Left lung (tissue), 10 donors: ENCODE data around the gene MTHFSD. TPM values are rescaled to one million over a fixed set of nuclear protein-coding genes. Genes with fewer than 3 reads are reported as not detected.

ENCODE experiments used
- ATAC-seq: fragments of 200-7000 bp; cut with Tn5 transposase; one replicate; pipeline ENCODE4 v1.9.1; 2020; ENCODE audit warnings: moderate library complexity
- DNase-seq, 4 donors: peaks; one replicate each; pipeline ENCODE4 v3.0.0-alpha.2; 2013 to 2020
- H3K27ac ChIP-seq, 2 donors: fragments of 200-600 bp; sonication (generic) in 1 of 2; one replicate each; pipeline versions ENCODE4 v1.5.0 to v1.8.0; 2020 to 2021
- H3K27me3 ChIP-seq, 2 donors: fragments of 200-600 bp; sonication (generic) in 1 of 2; one replicate each; pipeline versions ENCODE4 v1.5.0 to v1.8.0; 2020 to 2021
- H3K36me3 ChIP-seq, 2 donors: fragments of 200-600 bp; sonication (generic) in 1 of 2; one replicate each; pipeline versions ENCODE4 v1.5.0 to v1.8.0; 2020 to 2021
- H3K4me1 ChIP-seq, 2 donors: fragments of 200-600 bp; one replicate each; pipeline ENCODE4 v1.8.0; 2021
- H3K4me3 ChIP-seq, 2 donors: fragments of 200-600 bp; sonication (generic) in 1 of 2; one replicate each; pipeline versions ENCODE4 v1.5.0 to v1.8.0; 2020 to 2021; ENCODE audit warnings: mild to moderate bottlenecking in 1 of 2
- H3K9me3 ChIP-seq, 2 donors: fragments of 200-600 bp; sonication (generic) in 1 of 2; one replicate each; pipeline versions ENCODE4 v1.5.0 to v1.8.0; 2020 to 2021
- CTCF ChIP-seq, 2 donors: fragments of 200-600 bp; sonication (generic) in 1 of 2; IDR thresholded peaks; one replicate each; pipeline versions ENCODE4 v1.5.0 to v1.8.0; 2021; ENCODE audit warnings: antibody characterized with exemption in 2 of 2
- intact Hi-C, 2 donors: fragments of 100-400 bp; cut with DNase I; formaldehyde crosslinking; loops; one replicate each; pipeline versions ENCODE4 v1.11.2 to v1.14.2; 2022
- polyA plus RNA-seq, 6 donors: library from polyadenylated mRNA; unstranded; fragments of 120-200 nt; gene quantifications; one replicate each; pipeline ENCODE4 v1.2.1, GENCODE V29; 2013; ENCODE audit not compliant: insufficient read length in 6 of 6
- total RNA-seq, 2 donors: library from RNA; stranded (reverse); fragmentation: NEBNext Ultra II Directional; extraction: Animal tissue kit (Norgen Biotek cat#: 25700); gene quantifications; one replicate each; pipeline ENCODE4 v1.2.1, GENCODE V29; 2021
- donor health status: DM: no; HTN: yes; CAD: no.
- donor health status: DM: no; HTN: no; CAD: no.

Gene MTHFSD
- total and polyA plus RNA-seq, 8 donors: 19.7 to 32.5 (median 28.5) TPM

- Histone ChIP-seq H3K4me1 (peaks cover 0 to 19% of the 10 kb centered on the region in 2 donors), H3K36me3 (no peaks in the 10 kb centered on the region), H3K4me3 (no peak overlapping the region), H3K9me3 (no peaks in the 10 kb centered on the region), H3K27me3 (peaks cover 63 to 100% of the 10 kb centered on the region in 2 donors), H3K27ac (no peak overlapping the region)
- no peak for DNase-seq
- TF ChIP-seq CTCF (IDR thresholded peaks at IDR 0.05): no peak
- intact Hi-C loops: no loop called here
- ATAC-seq: no peak
Observed at GRCh38 chr16:86569701-86570447, 14.8 kb upstream of the MTHFSD start.

- H3K4me1 ChIP-seq: peaks cover 0 to 24% of the 10 kb centered on the region in 2 donors
- intact Hi-C loops: no loop called here
- ATAC-seq: no peak
- no peak overlapping the region for H3K4me3 ChIP-seq
- peaks cover 72 to 100% of the 10 kb centered on the region in 2 donors for H3K27me3 ChIP-seq
- no peaks in the 10 kb centered on the region for H3K9me3 ChIP-seq
- DNase-seq: no peak
- TF ChIP-seq CTCF (IDR thresholded peaks at IDR 0.05): no peak
- H3K27ac ChIP-seq: no peak overlapping the region
- no peaks in the 10 kb centered on the region for H3K36me3 ChIP-seq
Observed at GRCh38 chr16:86568677-86569623, 13.9 kb upstream of the MTHFSD start.

GRCh38 chr16:86567701-86568581 is 12.9 kb upstream of the MTHFSD start:
- Histone ChIP-seq H3K27me3 (peaks cover 78 to 100% of the 10 kb centered on the region in 2 donors), H3K36me3 (no peaks in the 10 kb centered on the region), H3K4me1 (peaks cover 0 to 30% of the 10 kb centered on the region in 2 donors), H3K9me3 (no peaks in the 10 kb centered on the region), H3K27ac (no peak overlapping the region), H3K4me3 (no peak overlapping the region)
- no peak for TF ChIP-seq CTCF (IDR thresholded peaks at IDR 0.05)
- peak in 1 of 4 donors; percentile 76 for DNase-seq
- intact Hi-C loops: no loop called here
- ATAC-seq: no peak

- intact Hi-C loops: no loop called here
- no peak for TF ChIP-seq CTCF (IDR thresholded peaks at IDR 0.05)
- Histone ChIP-seq H3K36me3 (no peaks in the 10 kb centered on the region), H3K9me3 (no peaks in the 10 kb centered on the region), H3K27ac (no peak overlapping the region), H3K27me3 (peaks cover 79 to 100% of the 10 kb centered on the region in 2 donors), H3K4me3 (no peak overlapping the region), H3K4me1 (peaks cover 0 to 30% of the 10 kb centered on the region in 2 donors)
- ATAC-seq: no peak
- DNase-seq: peak in 1 of 4 donors; percentile 64
Observed at GRCh38 chr16:86566966-86567700, 12.1 kb upstream of the MTHFSD start.
